NCI-H128 (cell line): ENCODE data around the gene DBH.
A peak's percentile ranks its signal among the peaks of the same experiment; 100 is the strongest.
"Not testable (repeated sequence)": the region's sequence is repeated elsewhere in the genome, so short reads cannot be mapped to it uniquely, and the experiment has no call there.

Experiments used
- DNase-seq: peaks from one replicate; lab custom pipeline; 2025; ENCODE audit not compliant: unreplicated experiment; lab: John Stamatoyannopoulos, UW

DBH gene

DNA sequence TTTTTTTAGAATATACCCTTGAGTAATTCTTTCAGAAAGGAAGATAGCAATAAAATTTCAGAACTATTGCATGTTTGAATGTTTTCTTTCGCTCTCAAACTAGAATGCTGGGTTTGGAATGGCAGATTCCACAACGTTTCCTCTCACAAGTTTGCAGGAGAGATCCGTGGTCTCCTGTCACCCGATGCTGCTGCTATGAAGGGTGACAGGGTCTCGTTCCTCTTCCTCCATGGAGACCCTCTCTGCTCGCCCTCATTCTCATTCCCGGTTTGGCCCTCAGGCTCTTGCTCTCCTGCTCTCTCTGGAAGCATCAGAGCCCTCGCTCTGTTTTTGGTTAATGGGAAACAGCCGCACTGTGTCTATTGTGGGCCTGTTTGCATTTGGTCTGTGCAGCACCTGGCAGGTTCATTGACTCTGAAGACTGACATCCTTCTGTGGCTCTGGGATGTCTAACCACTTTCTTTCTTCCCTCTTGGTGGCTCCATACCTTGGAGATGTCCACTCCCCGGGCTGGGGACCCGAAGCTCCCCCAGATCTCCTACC lies 14.4 kb upstream of the DBH start:
- DNase-seq: no peak

DNA sequence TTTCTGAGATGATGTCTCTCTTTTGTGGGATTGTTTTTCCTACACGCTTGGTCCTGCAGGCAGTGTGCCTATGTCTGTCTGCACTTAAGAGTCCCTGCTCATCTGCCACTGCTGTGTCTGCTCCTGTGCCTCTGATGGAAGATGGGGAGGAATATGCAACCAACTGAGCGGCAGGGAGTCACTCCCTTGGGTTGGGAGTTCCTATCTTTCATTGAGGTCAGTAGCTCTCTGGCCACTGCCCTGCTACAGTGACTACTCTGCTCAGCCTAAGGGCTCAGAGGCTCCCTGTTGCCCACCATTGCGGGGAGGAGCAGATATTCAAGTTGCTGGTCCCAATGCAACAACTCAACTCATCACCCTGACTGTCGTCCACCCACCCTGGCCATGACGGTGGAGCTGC lies 13.6 kb upstream of the DBH start:
- DNase-seq: no peak

DNA sequence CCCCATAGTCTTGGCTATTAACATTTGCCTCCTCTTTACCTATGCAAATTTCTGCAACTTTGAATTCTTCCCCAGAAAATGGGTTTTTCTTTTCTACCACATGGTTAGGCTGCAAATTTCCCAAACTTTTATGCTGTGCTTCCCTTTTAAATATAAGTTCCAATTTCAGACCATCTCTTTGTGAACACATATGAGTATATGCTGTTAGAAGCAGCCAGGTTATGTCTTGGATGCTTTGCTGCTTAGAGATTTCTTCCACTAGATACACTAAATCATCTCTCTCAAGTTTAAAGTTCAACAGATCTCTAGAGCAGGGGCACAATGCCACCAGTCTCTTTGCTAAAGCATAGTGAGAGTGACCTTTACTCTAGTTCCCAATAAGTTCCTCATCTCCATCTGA lies 10.2 kb upstream of the DBH start:
- not testable (repeated sequence) for DNase-seq

- no peak for DNase-seq
These were observed 8.8 kb upstream of the DBH start for GRCh38 chr9:133627341-133627740.

DNA sequence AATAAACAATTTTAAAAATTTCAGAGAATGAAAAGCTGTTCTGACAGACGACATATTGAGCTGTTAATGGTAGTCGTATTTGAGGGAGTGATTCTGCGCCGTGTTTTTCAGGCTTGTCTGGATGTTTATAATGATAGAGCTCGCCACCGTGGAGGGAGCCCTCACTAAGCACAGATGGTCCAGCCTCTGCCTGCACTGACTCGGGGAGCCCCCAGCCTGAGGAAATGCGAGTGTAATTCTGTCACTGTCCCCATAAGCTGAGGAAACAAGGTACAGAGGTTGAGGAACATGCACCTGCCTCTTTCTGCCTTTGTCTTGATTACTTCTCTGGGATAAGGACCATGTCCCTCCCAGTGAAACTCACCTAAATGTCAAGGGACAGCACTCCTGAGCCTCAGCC lies 7.4 kb upstream of the DBH start:
- DNase-seq: no peak

GRCh38 chr9:133629221-133630110 lies 6.7 kb upstream of the DBH start:
- DNase-seq: no peak

- no peak for DNase-seq
These were observed 5.1 kb upstream of the DBH start for GRCh38 chr9:133631111-133631510.

- DNase-seq: peak; percentile 44
These were observed 3.1 kb upstream of the DBH start for GRCh38 chr9:133632806-133633680.

DNA sequence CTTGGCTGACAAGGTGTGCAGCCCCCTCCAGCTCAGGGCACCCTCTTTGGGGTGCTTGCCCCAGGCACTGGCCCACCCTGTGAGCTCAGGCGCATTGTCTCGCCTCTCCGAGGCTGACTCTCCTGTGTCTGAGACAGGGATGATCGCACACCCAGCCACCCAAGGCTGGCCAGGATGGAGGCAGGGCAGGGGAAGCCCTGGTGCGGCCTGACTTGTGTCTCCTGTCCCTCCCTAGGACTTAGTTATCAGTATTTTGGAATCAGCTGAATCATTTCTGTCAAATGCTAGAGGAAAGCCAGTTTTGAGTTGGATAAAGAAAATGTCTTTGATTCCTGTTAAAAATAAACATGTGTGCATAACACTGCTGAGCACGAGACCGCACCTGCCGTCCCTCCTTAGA lies 2.5 kb upstream of the DBH start:
- DNase-seq: no peak

DNA sequence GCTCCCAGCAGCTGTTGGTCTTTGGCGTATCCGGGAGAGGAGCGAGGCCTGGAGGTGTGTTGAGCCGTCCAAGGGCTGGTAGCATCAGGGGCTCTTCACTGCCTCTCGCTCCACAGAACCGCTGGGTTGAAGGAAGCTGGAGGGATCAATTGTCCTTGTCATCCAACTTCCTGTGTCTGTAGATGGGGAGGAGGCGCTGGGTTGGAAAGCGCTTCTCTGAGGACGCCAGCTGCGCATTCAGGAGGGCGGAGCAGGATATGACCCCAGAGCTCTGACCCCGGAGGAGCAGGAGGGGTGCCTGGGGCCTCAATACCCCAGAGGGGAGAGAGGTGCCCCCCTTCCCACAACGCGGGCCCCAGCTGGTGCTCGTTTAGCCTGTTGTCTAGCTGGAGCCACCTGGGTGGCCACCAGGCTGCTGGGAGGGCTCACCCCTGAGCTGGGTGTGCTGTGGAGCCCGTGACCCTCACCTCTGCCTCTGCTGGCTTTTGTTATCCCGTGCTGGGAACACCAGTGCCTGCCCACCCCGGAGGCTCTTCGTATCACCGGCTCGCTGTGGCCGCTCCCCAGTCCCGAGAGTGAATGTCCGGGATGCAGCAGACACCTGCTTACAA lies 2.0 kb upstream of the DBH start:
- peak; percentile 26 for DNase-seq

- no peak for DNase-seq
These were observed 1.1 kb upstream of the DBH start for GRCh38 chr9:133635098-133635497.

GRCh38 chr9:133636902-133637301 lies 739 bp downstream of the DBH start:
- no peak for DNase-seq

- DNase-seq: no peak
These were observed 1.4 kb downstream of the DBH start for GRCh38 chr9:133637451-133638055.

DNA sequence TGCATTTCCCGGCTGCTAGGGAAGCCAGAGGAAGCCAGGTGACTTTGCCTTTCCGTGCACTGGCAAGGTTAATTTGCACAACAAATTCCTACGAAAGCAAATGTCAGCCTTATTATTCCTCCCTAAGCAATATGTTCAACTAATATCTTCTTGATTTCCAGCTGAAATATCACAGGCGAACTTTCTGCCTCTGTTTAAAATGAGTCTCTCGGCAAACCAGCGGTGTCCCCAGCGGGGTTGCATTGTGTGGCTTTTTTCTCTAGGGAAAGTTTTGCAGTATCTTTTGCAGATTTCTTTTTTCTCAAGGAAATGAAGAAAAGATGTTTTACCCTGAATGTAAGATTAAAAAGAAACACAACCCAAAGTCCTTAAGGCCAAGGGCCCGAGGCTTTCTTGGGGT lies 1.9 kb downstream of the DBH start:
- DNase-seq: no peak

GRCh38 chr9:133638711-133639110 lies 2.5 kb downstream of the DBH start:
- DNase-seq: no peak

GRCh38 chr9:133639613-133640012 lies 3.5 kb downstream of the DBH start:
- no peak for DNase-seq

- DNase-seq: no peak
These were observed 4.0 kb downstream of the DBH start for GRCh38 chr9:133640160-133640559.

DNA sequence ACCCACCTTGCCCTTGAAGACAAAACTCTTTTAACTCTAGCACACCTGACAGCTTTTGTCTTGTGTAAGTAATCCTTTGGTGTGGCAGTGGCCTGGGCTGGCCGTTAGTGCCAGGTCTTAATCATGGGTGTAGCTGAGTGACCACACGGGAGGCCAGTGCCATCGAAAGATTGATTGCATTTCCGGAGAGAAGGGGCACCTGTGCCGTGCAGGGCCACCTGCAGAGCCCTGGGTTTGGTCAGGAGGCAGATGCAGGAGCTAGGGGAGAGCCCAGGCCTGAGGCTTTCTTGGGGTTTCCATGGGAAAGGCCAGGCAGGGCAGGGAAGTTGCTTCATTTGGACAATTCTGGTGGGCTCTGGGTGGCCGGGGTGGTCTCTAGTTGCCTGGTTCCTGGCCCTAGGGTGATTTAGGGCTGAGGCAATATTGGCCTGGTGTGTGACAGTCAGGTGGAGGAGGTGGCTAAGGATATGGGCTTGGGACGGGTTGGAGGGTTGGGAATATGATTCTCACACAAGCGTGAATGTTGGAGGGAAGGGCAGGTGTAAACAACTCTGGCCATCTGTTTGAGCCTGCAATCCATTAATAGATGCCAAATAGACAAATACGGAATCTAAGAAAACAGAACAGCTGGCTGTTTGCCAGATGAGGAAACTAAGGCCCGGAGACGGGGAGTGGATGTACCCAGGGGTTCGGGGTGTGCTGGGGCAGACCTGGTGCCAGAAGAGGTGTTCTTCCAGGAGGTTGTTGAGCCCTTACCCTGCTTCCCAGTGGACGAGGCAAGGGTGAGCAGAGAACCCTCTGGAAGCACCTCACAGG lies 4.6 kb downstream of the DBH start:
- DNase-seq: no peak

DNA sequence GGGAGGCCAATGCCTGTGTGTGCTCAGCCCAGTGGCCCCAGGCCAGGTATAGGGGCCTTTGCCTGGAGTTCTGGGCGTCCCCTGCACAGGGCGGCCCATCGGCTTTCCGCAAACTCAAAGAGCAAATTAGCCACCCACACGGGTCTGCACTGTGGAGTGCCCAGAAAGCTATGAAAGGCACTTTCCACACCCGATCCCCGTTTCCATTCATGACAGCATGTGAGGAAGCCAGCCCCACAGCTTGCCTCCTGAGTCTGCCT lies 5.2 kb downstream of the DBH start:
- no peak for DNase-seq

DNA sequence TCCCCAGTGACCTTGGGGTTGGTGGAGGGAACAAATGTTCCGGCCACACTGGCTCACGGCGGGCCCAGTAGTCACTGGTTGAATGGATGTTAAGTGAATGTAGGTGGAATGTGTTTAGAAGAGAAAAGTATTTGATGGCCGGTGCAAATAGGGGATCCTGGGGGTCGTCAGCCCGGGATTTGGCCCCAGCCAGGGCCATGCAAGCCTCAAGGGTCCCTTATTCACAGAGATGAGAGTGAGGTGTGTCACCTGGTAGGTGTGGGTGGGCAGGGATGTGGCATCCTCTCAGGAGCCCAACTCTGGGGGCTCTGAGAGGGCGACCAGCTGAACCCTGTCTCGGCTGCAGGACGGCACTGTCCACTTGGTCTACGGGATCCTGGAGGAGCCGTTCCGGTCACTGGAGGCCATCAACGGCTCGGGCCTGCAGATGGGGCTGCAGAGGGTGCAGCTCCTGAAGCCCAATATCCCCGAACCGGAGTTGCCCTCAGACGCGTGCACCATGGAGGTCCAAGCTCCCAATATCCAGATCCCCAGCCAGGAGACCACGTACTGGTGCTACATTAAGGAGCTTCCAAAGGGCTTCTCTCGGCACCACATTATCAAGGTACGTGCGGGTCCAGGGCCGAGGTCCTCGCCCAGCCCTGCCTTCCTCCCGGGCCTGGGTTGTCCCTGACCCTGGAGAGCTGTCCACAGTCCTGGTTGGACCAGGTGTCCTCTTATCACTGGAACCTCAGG lies 5.9 kb downstream of the DBH start:
- DNase-seq: no peak
